RKO (cell line): Measurements from ENCODE around the gene CFDP1.

ENCODE experiments used
- DNase-seq: peaks from one replicate; pipeline ENCODE4 v3.0.0-alpha.2; 2016; ENCODE audit warnings: low spot score

Gene CFDP1

DNA sequence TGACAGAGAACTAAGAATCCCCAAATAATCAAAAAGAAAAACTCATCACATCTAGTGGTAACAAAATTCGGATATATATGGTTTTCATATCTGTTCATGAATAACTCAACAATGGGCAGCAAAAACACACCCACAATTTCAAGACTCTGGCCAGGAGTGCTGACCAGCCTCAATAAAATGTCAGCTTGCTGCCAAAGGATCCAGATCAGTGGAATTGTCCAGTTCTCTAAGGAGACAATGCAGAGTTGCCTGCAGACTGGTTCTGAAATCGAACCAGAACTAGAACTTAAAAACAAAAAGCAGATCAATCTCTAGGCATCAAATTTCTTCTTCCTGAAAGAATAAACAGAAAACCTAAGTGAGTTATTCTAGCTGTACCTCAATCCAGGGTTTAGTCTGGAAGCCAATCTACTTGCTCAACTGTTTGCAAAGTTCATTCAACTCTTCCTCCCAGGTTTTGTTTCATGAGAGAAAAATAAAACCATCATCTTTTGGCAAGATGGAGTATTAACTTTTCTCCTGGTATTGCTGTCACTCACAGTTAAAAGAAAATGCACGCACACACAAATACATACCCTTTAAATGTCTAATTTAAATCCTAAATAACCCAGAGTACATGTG lies 61.0 kb downstream of the CFDP1 start:
- DNase-seq: no peak

DNA sequence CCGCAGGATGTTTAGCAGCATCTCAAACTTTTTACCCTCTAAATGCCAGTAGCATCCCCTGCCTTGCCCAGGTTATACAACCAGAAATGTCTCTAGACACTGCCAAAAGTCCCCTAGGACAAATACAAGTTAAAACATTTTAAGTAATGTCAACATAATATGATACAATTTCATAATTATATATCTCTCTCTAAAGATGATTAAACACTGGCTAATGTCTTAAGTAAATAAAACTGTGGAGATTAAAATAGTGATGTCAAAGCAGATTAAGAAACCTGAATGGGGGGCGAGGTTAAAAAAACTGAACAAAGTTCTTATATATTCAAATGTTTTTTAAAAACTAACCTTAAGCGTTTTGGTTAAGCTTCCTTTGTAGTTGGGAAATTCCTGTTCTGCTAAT lies 62.1 kb downstream of the CFDP1 start:
- DNase-seq: no peak

DNA sequence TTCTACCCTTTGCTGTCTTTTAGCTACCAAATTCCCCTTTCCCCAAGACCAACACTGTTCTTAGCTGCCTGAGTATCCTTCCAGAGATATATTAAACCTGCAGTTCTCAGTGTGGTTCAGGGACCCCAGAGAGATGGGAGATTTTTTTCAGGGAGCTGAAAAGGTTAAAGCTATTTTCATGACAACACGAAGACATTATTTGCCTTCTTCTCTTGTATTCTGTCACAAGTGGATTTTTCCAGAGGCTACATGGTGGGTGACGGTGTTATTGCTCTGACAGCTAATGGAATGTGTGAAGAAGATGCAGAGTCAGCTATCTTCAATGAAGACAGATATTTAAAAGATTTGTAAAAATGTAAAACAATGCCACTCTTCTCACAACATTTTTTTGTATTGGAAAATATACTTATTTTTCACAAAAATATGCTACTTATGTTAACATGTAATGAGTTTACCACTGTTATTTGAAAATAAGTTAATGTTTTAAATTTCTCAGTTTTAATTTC lies 69.0 kb downstream of the CFDP1 start:
- DNase-seq: no peak

DNA sequence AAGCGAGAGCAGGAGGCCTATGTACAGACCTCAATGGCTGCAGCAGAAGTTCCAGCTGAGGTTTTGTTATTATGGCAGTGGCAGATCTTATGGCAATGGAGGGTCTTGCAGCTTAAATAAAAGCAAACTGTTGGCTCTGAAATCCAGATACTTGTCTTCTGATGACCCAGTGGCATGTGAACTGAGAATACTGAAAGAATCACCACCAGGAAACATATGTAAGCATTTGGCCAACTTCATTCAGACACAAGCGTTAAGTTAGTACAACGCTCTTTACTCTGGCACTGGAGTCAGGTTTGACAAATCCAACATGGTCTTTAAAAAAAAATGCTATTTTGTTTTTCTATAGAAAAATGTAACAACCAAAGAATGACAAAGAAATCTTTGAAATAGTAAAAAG lies 70.5 kb downstream of the CFDP1 start:
- DNase-seq: no peak

DNA sequence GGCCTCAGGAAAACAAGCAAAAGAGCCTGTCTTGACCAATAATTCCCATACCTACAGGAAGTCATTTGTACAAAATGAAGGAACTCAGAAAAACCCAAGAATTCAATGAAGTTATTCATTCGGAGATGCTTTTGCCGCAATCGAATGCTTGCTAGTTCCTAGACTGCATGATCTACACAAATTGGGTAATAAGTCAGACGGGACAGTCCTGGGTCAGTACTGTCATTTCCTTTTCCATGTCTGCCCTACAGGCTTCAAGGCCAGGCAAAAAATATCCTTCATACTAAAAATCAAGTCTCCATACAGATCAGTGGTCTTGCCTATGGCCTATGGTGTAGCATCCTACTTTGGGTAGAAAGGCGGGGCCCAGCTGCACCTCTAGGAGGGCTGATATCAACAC lies 71.4 kb downstream of the CFDP1 start:
- no peak for DNase-seq

DNA sequence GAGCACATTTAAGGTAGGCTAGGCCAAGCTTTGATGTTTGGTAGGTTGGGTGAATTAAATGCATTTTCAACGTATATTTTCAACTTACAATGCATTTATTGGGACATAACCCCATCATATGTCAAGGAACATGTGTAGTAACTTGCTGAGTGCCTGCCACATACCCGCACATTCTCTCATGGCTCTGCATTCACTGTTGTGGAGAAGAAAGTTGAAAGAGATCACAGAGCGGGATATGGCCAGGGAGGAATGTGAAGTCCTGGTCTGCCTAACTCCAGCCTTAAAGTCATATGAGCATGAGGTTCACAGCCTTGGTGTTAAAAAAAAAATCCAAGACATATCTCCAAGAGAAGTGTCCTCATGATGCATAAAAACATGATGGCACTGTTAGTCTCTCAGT lies 79.1 kb downstream of the CFDP1 start:
- DNase-seq: no peak

DNA sequence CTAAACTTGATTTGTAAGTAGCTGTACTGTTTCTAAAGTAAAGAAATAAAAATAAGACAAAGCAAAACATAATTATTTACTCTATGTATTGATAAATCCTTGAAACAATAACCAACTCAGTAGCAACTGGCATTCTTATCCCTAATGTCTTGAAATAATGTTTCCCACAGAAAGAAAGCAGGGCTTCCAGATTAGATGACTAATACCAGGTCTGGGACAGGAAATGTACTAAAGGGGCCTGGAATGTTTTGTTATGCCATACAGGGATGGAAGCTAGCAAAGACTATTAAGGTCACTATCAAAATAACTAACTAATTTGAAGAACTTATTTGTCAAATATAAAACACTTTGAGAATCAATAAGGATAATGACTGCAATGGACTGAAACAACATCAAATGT lies 82.1 kb downstream of the CFDP1 start:
- DNase-seq: peak; percentile 42

DNA sequence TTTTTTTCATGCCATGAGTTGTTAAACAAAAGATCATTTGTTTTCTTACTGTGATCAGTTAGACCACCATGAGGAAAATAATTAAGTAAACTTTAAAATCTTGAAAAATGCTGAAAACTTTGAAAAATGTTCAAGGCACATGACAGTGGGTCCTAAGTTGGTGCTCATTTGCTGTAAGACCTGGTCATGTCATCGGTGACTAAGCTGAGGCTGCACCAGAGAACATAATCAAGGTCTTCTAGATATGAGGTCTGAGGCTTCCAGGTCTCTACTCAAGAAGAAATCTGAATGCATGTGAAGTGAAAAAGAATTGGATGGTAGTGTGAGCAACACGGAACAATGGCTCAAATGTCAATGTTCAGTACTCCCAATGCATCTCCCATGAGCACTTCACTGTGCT lies 87.6 kb downstream of the CFDP1 start:
- no peak for DNase-seq

DNA sequence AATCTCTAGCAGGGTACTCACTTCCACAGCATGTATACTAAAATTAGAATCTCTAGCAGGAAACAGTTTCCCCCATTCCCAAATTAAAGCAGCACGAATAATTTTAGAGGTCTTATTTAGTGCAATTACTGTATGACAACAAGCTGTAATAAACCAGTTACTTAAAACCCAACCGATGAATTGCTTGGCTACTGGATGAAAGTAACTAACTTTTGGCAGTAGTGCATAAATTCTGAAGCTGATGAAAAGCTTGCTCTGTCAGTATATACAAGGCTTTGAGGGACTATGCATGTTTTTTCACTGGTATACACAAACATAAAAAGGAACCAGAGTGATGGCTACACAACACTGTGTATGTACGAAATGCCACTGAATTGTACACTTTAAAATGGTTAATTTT lies 89.4 kb downstream of the CFDP1 start:
- DNase-seq: no peak

DNA sequence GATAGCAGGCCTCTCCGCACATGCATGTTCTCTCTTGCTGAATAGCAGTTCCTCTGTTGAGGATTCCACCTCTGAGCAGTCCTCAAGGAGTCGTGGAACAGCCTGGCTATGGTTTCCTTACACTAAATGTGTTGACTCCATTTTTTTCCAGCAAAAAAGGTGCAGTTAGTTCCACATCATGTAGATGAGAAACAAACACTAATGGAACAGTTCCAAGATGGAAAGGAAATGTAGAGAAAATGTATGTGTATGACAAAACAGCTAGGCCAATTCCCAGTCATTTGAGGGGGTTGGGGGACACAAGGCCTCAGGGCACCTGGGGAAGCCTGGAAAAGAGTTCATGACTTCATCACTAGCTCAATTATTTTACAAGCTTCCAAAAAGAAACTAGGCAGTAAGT lies 90.0 kb downstream of the CFDP1 start:
- no peak for DNase-seq

DNA sequence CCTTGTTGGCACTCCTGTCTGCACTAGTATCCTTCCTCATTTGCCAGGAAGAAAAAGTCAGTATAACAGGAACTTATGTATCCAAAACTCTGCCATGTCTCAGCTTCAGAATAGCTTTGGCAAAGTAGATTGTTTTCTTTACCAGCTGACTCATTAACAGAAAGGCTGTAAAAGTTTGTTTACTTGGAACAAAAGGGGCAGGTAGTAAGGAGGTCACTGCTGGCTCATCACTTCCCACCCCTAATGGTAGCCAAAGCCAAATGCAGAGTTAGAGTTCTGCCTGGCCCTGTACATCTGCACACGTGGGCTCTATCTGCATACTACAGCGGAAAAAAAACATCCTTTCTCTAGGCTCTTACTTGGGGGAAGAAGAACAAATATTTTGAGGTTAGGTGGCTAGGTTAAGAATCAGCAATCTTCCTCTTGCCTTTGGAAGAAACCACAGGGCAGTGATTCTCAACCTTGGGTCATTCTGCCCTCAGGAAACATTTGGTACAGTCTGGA lies 90.9 kb downstream of the CFDP1 start:
- no peak for DNase-seq

DNA sequence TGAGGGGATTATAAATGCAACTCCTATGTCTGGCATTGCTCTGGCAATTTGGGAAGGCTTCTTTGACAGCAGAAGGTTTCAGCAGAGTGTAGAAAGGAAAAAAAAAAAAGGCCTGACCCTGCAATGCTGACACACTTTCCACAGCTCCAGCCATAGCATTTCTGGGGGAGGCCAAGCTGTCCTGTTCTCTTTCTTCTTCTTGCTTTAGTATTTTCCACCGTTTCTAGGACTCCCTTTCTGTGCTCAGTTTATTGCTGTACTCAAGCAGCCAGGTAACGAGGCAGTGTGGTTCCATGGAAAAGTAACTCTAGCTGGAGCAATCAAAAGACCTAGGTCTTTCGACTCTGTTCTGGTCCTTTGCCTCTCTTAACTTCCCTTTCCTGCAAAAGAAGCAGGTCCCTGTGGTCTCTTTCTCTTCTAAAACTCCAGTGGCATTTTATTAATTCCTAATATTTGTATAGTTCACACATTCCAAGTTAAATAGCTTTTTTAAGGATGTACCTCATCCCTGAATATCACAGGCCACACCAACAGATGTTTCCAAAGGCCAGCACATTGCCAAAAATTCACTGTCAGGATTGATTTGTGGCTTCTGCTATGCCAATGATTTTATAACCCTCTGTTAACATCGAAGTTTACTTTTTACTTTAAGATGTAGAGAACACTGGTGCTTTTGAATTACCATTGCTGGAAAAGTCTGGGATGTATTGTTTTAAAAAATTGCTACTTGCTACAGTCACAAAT lies 91.6 kb downstream of the CFDP1 start:
- no peak for DNase-seq

DNA sequence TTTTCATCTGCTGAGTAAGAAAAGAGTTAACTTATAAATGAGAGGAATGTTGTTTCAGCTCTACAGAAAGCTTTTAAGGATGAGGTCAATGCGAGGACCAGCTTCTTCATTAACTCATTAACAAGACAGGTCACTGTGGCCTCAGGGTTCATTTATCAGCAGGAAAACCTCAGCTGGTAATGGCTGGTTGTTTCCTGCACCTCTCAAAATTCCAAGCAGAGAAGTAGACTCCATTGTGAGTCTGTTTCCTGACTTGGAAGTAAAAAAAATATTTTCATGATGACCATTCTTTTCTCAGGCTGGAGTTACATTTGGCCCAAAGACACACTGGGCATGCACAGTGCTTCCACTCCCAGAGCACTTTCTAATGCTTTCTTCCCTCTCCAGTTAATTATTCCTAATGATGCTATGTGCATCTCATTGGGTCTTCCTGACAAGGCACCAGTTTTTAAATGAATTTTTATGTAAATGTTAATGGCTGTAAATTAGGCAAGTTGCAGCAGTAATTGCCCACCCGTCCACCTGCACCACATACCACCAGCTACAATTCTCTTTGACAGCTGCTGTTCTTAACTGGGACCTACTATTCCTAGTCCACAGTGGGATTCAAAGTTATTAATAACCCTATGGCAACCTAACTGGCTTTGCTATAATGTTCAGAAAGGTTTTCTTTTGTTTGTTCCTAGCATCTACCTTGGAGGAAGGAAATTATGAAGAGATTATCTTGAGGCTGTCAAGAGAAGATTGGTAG lies 92.4 kb downstream of the CFDP1 start:
- DNase-seq: no peak

DNA sequence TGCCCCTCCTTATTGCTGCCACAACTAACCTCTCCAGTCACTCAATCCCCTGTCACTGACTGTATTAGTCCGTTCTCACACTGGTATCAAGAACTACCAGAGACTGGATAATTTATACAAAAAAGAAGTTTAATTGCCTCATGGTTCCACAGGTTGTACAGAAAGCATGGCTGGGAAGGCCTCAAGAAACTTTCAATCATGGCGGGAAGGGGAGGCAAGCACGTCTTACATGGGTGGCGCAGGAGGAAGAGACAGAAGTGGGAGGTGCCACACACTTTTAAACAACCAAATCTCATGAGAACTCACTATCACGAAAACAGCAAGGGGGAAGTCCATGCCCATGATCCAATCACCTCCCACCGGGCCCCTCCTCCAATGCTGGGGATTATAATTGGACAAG lies 95.9 kb downstream of the CFDP1 start:
- DNase-seq: no peak

DNA sequence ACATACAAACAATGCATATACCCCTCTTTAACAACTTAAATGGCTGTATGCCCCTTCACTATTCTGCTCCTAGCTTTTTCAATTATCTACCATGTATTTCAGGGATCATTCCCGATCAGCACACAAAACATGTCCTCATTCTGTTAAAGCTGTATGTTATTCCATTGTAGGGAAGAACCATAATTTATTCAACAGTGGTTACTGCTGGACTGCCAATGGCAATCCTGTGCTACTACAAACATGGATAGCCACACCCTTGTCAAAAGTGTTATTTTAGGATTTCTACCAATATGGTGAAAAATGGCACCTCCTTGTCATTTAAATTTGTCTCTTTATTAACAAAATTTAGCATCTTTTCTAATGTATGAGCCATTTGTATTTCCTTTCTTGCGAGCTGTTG lies 96.8 kb downstream of the CFDP1 start:
- no peak for DNase-seq

DNA sequence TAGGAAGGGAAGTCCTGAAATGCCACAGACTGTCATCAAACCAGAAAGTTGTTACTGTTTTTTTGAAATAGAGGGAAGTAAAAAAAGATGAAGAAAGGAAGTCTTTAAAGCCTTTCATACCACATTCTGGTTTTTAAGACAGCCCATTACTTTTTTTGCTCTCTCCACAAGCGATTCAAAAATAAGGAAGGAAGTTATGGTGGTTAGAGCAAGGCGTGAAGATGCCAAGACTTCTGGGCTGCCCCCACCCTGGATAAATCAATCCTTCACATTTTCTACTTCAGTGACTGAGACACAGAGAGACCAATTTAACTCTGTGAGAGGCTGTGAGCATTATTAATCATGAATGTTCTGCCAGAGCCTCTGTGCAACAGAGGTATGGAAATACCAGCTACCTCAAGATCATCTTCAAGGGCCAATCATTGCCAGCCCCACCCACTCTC lies 99.6 kb downstream of the CFDP1 start:
- no peak for DNase-seq

DNA sequence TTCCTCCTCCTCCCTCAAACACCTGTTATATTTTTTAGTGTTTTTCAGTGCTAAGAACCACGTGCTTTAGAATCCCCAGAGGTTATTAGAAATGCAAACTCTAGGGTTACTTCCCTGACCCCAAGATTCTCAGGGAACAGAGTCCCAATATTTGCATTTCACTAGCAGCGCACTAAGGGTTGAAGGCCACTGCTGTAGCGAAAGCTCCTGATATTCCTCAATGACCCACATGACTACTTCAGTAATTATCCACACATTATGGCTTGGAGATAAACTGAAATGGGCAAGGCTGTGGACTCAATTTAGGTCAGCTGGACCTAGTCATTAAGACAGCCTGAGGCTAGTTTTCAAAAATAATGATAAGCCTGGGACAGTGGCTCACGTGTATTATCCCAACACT lies 103.4 kb downstream of the CFDP1 start:
- no peak for DNase-seq

DNA sequence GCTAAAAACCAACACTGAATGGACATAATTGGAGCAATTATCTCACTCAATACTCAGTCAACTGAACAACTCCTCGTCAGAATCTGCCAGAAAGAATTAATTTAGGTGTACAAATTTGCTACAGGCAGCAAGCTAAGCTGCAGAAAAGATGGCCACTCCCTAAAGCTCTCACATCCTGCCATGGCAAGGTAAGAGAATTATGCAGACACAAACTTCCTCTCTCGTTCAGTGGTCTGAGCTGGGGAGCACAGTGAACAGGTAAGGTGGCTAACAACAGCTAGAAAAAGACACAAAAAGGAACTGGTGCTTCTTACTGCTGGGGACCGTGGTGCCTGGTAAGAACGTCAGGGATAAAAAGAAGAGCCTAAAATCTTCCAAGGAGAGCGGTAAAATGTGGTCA lies 107.0 kb downstream of the CFDP1 start:
- DNase-seq: no peak

DNA sequence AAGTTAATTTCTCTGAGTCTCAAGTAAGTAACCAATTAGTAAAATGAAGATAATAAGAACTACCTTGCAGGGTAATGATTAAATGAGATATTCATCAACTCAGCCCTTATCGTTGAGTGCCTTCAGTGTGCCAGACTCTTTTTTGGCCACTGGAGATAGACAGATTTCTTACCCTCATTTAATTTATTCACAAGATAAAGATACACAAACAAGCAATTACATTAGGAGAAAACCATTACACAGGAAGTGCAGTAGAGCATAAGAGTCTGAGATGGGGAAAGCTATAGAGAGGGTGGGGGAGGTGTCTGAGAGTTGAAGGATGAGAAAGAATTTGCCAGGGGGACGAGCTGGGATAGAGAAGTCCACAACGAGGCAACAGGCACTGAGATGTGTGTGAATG lies 109.4 kb downstream of the CFDP1 start:
- no peak for DNase-seq

DNA sequence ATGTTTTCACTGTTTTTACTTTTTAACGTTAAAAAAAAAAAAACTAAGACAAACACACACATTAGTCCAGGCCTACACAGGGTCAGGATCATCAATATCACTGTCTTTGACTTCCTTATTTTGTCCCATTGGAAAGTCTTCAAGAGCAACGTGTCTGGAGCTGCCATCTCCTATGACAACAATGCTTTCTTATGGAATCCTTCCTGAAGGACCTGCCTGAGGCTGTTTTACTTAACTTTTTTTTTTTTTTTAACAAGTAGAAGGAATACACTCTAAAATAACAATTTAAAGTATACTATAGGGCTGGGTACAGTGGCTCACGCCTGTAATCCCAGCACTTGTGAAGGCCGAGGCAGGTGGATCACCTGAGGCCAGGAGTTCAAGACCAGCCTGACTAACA lies 110.1 kb downstream of the CFDP1 start:
- DNase-seq: no peak

DNA sequence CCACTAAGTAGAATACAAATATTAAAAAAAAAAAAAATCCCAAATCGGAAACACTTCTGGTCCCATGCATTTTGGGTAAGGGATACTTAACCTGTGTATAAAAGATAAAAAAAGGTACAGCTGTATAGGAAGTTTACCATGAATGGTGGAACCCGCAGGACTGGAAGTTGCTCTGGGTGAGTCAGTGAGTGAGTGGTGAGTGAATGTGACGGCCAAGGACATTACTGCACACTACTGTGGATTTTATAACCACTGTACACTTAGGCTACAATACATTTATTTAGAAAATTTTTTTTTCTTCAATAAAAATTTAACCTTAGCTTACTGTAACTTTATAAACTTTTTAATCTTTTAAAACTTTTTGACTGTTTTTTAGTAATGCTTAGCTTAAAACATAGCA lies 110.6 kb downstream of the CFDP1 start:
- DNase-seq: peak; percentile 34

DNA sequence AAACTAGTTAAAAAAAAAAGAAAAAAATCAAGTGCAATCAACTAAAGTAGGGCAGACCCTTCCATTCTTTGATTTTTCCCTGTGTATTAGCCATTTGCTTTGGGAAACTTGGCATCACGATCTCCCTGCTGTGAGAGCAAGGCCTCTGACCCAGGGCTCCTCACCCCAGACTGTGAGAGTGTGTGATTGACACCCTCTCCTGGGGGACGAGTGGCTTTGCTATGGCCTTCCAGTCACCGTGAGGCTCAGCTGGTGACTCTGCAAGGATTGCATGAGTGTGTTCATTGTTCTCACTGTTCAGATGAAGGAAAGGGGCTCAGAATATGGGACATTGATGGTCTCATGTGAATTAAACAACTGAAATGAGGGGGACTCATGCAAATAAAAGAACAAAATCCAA lies 112.9 kb downstream of the CFDP1 start:
- no peak for DNase-seq
